Right lobe of liver (tissue), 4 donors: Measurements from ENCODE around the gene SH3RF3.

Experiments
- POLR2A ChIP-seq: fragments of 450-650 bp; IDR thresholded peaks from one replicate; pipeline ENCODE4 v1.6.1; 2017; ENCODE audit warnings: antibody characterized with exemption, mild to moderate bottlenecking
- TF ChIP-seq, protein P1 (sequence below), 4 donors: fragments of 200-600 bp in 3 of 4; fragments of 450-650 bp in 1 of 4; IDR thresholded peaks; one replicate each; pipeline versions ENCODE4 v1.5.1 to v1.8.0; 2016 to 2022; ENCODE audit warnings: antibody characterized with exemption in 4 of 4, mild to moderate bottlenecking in 2 of 4
- donor health status: DM: no; HTN: no; CAD: no.
- donor health status: DM: no; HTN: no; CAD: no.
- donor health status: DM: no; HTN: yes; CAD: no.

DNA sequence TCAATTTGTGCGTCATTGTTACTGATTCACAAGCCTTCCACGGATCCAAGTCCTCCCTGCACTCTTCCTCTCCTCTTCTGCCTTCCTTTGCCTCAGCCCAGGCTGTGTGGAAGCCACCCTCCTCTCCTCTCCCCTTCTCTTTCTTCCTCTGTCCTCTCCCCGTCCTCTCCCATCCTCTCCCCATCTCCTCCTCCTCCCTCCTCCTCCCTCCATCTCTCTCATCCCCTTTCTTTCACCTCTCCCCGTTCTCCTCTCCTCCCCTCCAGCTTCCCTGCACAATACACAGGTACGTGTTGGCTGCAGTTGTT lies 301.3 kb downstream of the SH3RF3 start:
- TF ChIP-seq, protein P1, sequence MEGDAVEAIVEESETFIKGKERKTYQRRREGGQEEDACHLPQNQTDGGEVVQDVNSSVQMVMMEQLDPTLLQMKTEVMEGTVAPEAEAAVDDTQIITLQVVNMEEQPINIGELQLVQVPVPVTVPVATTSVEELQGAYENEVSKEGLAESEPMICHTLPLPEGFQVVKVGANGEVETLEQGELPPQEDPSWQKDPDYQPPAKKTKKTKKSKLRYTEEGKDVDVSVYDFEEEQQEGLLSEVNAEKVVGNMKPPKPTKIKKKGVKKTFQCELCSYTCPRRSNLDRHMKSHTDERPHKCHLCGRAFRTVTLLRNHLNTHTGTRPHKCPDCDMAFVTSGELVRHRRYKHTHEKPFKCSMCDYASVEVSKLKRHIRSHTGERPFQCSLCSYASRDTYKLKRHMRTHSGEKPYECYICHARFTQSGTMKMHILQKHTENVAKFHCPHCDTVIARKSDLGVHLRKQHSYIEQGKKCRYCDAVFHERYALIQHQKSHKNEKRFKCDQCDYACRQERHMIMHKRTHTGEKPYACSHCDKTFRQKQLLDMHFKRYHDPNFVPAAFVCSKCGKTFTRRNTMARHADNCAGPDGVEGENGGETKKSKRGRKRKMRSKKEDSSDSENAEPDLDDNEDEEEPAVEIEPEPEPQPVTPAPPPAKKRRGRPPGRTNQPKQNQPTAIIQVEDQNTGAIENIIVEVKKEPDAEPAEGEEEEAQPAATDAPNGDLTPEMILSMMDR (IDR thresholded peaks at IDR 0.05) = no peak
- TF ChIP-seq POLR2A = no peak
